Testis (tissue), 2 donors: ENCODE measurements around the gene MET.
"Not testable (repeated sequence)": the region's sequence is repeated elsewhere in the genome, so short reads cannot be mapped to it uniquely, and the experiment has no call there.

Experiments used
- POLR2A ChIP-seq: fragments of 450-650 bp; IDR thresholded peaks from one replicate; pipeline ENCODE4 v1.6.1; 2017; ENCODE audit warnings: antibody characterized with exemption, mild to moderate bottlenecking, moderate library complexity
- TF ChIP-seq, protein P1 (sequence below), 3 experiments: fragments of 450-650 bp in 2 of 3; fragments of 200-600 bp in 1 of 3; sonication (generic) in 1 of 3; IDR thresholded peaks; one replicate each; pipeline ENCODE4 v1.5.1; 2016 to 2019; ENCODE audit warnings: antibody characterized with exemption in 3 of 3, mild to moderate bottlenecking in 2 of 3, moderate library complexity in 1 of 3

DNA sequence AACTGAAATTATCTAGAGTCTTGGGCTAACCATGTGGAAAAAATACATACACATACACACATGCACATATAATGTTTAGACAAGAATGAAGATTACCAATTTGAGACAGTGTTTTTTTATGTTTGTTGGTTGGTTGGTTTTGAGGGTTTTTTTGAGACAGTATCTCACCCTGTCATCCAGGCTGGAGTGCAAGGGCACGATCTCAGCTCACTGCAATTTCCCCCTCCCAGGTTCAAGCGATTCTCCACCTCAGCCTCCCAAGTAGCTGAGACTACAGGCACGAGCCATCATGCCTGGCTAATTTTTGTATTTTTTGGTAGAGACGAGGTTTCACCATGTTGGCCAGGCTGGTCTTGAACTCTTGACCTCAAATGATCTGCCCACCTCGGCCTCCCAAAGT lies 87.6 kb downstream of the MET start:
- not testable (repeated sequence) for TF ChIP-seq POLR2A
- TF ChIP-seq, protein P1, sequence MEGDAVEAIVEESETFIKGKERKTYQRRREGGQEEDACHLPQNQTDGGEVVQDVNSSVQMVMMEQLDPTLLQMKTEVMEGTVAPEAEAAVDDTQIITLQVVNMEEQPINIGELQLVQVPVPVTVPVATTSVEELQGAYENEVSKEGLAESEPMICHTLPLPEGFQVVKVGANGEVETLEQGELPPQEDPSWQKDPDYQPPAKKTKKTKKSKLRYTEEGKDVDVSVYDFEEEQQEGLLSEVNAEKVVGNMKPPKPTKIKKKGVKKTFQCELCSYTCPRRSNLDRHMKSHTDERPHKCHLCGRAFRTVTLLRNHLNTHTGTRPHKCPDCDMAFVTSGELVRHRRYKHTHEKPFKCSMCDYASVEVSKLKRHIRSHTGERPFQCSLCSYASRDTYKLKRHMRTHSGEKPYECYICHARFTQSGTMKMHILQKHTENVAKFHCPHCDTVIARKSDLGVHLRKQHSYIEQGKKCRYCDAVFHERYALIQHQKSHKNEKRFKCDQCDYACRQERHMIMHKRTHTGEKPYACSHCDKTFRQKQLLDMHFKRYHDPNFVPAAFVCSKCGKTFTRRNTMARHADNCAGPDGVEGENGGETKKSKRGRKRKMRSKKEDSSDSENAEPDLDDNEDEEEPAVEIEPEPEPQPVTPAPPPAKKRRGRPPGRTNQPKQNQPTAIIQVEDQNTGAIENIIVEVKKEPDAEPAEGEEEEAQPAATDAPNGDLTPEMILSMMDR (IDR thresholded peaks at IDR 0.05): not testable (repeated sequence)
